ENCODE data around the gene GALNT17. TPM values are rescaled to one million over a fixed set of nuclear protein-coding genes. Genes with fewer than 3 reads are reported as not detected.

GALNT17 gene
- polyA plus RNA-seq, 2 donors: 1.7 to 6.1 TPM

- 91 to 100% methylated on average over 2 of the region's 2 CpGs for WGBS, 2 donors
- Histone ChIP-seq H3K27me3 (ENCODE audit: control insufficient read depth in 1 of 2, insufficient read depth in 2 of 2, low read length in 2 of 2) (no peaks in the 10 kb centered on the region), H3K36me3 (ENCODE audit: control insufficient read depth in 2 of 2, insufficient read depth in 2 of 2, low read length in 1 of 2) (no peaks in the 10 kb centered on the region), H3K4me1 (ENCODE audit: control insufficient read depth in 2 of 2, insufficient read depth in 2 of 2, low read length in 1 of 2) (no peaks in the 10 kb centered on the region), H3K4me3 (ENCODE audit: low read depth in 1 of 2, low read length in 2 of 2) (no peak overlapping the region), H3K27ac (ENCODE audit: low read depth in 2 of 2, low read length in 1 of 2) (no peak overlapping the region), H3K9me3 (ENCODE audit: control insufficient read depth in 2 of 2, insufficient read depth in 1 of 2, low read depth in 1 of 2, low read length in 1 of 2) (peaks cover 0 to 7% of the 10 kb centered on the region in 2 donors)
These were observed 272.9 kb downstream of the GALNT17 start for GRCh38 chr7:71404726-71405345.

DNA sequence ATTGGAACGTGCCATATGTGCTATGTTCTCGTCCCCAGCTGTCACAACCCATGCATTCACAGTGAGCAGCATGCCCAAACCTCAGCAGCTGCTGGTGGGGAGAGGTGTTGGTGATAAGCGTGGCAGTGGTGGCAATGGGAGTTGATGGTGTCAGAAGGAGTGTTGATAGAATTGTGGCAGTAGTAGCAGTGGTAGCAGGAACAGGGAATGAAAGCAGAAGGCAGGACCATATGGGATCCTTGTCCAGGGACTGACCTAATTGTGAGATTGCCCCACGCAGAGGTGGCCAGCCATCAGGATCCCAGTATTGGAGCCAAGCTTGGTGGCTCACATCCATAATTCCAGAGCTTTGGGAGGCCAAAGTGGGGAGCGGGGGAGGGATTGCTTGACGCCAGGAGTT lies 276.3 kb downstream of the GALNT17 start:
- Histone ChIP-seq H3K4me3 (ENCODE audit: low read depth in 1 of 2, low read length in 2 of 2) (no peak overlapping the region), H3K27ac (ENCODE audit: low read depth in 2 of 2, low read length in 1 of 2) (no peak overlapping the region), H3K27me3 (ENCODE audit: control insufficient read depth in 1 of 2, insufficient read depth in 2 of 2, low read length in 2 of 2) (no peaks in the 10 kb centered on the region), H3K9me3 (ENCODE audit: control insufficient read depth in 2 of 2, insufficient read depth in 1 of 2, low read depth in 1 of 2, low read length in 1 of 2) (peaks cover 0 to 14% of the 10 kb centered on the region in 2 donors), H3K4me1 (ENCODE audit: control insufficient read depth in 2 of 2, insufficient read depth in 2 of 2, low read length in 1 of 2) (no peaks in the 10 kb centered on the region), H3K36me3 (ENCODE audit: control insufficient read depth in 2 of 2, insufficient read depth in 2 of 2, low read length in 1 of 2) (no peaks in the 10 kb centered on the region)
- WGBS, 2 donors: 77 to 86% methylated on average over 6 of the region's 6 CpGs

DNA sequence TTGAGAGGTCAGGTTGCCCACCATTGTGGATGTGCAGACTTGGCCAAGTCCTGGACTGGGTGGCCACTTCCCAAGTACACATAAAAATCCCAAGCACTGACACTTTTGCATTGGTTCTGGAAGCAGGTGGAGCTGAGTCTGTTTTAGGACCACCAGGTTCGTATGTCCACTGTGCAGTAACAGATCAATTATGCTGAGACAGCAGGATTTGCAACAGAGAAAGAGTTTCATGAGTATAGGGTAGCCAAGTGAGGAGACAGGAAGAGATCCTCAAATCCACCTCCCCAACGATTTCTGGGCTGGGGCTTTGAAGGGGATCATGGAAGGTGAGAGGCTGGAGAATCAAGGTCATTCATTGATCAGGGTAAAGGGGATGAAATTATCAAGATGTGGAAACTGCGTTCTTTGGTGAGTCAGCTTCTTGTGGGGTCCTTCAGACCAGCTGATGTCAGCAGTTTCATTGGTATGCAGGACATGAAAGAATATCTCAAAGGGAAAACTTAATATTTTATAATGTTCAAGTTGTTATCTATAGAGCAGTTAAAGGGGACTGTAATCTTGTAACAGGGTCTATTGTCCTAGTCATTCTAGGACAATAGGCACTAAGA lies 277.7 kb downstream of the GALNT17 start:
- H3K27me3 ChIP-seq (ENCODE audit: control insufficient read depth in 1 of 2, insufficient read depth in 2 of 2, low read length in 2 of 2): no peaks in the 10 kb centered on the region
- H3K27ac ChIP-seq (ENCODE audit: low read depth in 2 of 2, low read length in 1 of 2): no peak overlapping the region
- no peaks in the 10 kb centered on the region for H3K4me1 ChIP-seq (ENCODE audit: control insufficient read depth in 2 of 2, insufficient read depth in 2 of 2, low read length in 1 of 2)
- no peak overlapping the region for H3K4me3 ChIP-seq (ENCODE audit: low read depth in 1 of 2, low read length in 2 of 2)
- 75 to 77% methylated on average over 3 of the region's 3 CpGs for WGBS, 2 donors
- peaks cover 0 to 14% of the 10 kb centered on the region in 2 donors for H3K9me3 ChIP-seq (ENCODE audit: control insufficient read depth in 2 of 2, insufficient read depth in 1 of 2, low read depth in 1 of 2, low read length in 1 of 2)
- no peaks in the 10 kb centered on the region for H3K36me3 ChIP-seq (ENCODE audit: control insufficient read depth in 2 of 2, insufficient read depth in 2 of 2, low read length in 1 of 2)

DNA sequence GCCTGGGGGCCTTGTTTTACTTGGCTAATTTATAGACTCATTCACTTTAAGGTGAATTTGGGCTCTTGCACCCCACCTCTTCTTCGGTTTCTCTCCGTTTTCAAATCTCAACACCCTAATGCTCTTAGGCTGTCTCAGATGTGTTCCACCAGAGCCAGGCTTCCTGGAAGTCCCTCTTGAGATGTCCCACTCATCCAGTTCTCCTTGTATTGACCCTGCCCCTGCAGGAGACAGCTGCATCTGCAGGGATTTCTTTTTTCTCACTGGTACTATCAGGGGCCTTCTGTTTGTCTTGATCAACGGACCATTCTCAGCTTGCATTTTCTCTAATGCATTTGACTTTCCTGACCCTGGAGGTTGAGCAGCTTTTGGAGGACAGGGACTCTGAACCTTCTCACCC lies 279.5 kb downstream of the GALNT17 start:
- H3K36me3 ChIP-seq (ENCODE audit: control insufficient read depth in 2 of 2, insufficient read depth in 2 of 2, low read length in 1 of 2): no peaks in the 10 kb centered on the region
- WGBS, 2 donors: 84 to 88% methylated on average over 3 of the region's 3 CpGs
- no peaks in the 10 kb centered on the region for H3K4me1 ChIP-seq (ENCODE audit: control insufficient read depth in 2 of 2, insufficient read depth in 2 of 2, low read length in 1 of 2)
- H3K4me3 ChIP-seq (ENCODE audit: low read depth in 1 of 2, low read length in 2 of 2): no peak overlapping the region
- H3K27ac ChIP-seq (ENCODE audit: low read depth in 2 of 2, low read length in 1 of 2): no peak overlapping the region
- H3K9me3 ChIP-seq (ENCODE audit: control insufficient read depth in 2 of 2, insufficient read depth in 1 of 2, low read depth in 1 of 2, low read length in 1 of 2): peaks cover 0 to 14% of the 10 kb centered on the region in 2 donors
- no peaks in the 10 kb centered on the region for H3K27me3 ChIP-seq (ENCODE audit: control insufficient read depth in 1 of 2, insufficient read depth in 2 of 2, low read length in 2 of 2)

- Histone ChIP-seq H3K27me3 (ENCODE audit: control insufficient read depth in 1 of 2, insufficient read depth in 2 of 2, low read length in 2 of 2) (no peaks in the 10 kb centered on the region), H3K27ac (ENCODE audit: low read depth in 2 of 2, low read length in 1 of 2) (no peak overlapping the region), H3K9me3 (ENCODE audit: control insufficient read depth in 2 of 2, insufficient read depth in 1 of 2, low read depth in 1 of 2, low read length in 1 of 2) (peaks cover 0 to 6% of the 10 kb centered on the region in 2 donors), H3K4me3 (ENCODE audit: low read depth in 1 of 2, low read length in 2 of 2) (no peak overlapping the region), H3K4me1 (ENCODE audit: control insufficient read depth in 2 of 2, insufficient read depth in 2 of 2, low read length in 1 of 2) (no peaks in the 10 kb centered on the region), H3K36me3 (ENCODE audit: control insufficient read depth in 2 of 2, insufficient read depth in 2 of 2, low read length in 1 of 2) (no peaks in the 10 kb centered on the region)
- WGBS, 2 donors: 62 to 64% methylated on average over 6 of the region's 6 CpGs
These were observed 282.5 kb downstream of the GALNT17 start for GRCh38 chr7:71414490-71414889.

- no peaks in the 10 kb centered on the region for H3K36me3 ChIP-seq (ENCODE audit: control insufficient read depth in 2 of 2, insufficient read depth in 2 of 2, low read length in 1 of 2)
- peaks cover 0 to 2% of the 10 kb centered on the region in 2 donors for H3K9me3 ChIP-seq (ENCODE audit: control insufficient read depth in 2 of 2, insufficient read depth in 1 of 2, low read depth in 1 of 2, low read length in 1 of 2)
- H3K27me3 ChIP-seq (ENCODE audit: control insufficient read depth in 1 of 2, insufficient read depth in 2 of 2, low read length in 2 of 2): no peaks in the 10 kb centered on the region
- H3K4me3 ChIP-seq (ENCODE audit: low read depth in 1 of 2, low read length in 2 of 2): no peak overlapping the region
- H3K4me1 ChIP-seq (ENCODE audit: control insufficient read depth in 2 of 2, insufficient read depth in 2 of 2, low read length in 1 of 2): no peaks in the 10 kb centered on the region
- H3K27ac ChIP-seq (ENCODE audit: low read depth in 2 of 2, low read length in 1 of 2): no peak overlapping the region
- WGBS, 2 donors: 72 to 77% methylated on average over 12 of the region's 12 CpGs
These were observed 287.8 kb downstream of the GALNT17 start for GRCh38 chr7:71419546-71420337.

DNA sequence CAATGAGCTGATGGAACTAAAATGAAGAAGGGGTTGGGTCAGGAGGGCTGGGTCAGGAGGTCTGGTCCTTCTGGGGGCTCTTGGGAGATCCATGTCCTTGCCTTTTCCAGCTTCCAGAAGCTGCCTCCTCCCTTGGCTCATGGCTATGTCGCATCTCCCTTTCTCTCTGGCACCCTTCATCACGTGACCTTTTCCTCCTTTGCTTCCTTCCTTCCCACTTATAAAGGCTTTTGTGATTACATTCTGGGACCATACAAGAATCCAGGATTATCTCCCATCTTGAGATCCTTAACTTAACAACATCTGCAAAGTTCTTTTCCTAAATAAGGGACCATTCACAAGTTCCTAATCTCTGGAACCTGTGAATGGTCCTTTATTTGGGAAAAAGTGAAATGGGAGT lies 290.2 kb downstream of the GALNT17 start:
- Histone ChIP-seq H3K27me3 (ENCODE audit: control insufficient read depth in 1 of 2, insufficient read depth in 2 of 2, low read length in 2 of 2) (no peaks in the 10 kb centered on the region), H3K4me1 (ENCODE audit: control insufficient read depth in 2 of 2, insufficient read depth in 2 of 2, low read length in 1 of 2) (no peaks in the 10 kb centered on the region), H3K27ac (ENCODE audit: low read depth in 2 of 2, low read length in 1 of 2) (no peak overlapping the region), H3K4me3 (ENCODE audit: low read depth in 1 of 2, low read length in 2 of 2) (no peak overlapping the region), H3K9me3 (ENCODE audit: control insufficient read depth in 2 of 2, insufficient read depth in 1 of 2, low read depth in 1 of 2, low read length in 1 of 2) (peaks cover 0 to 2% of the 10 kb centered on the region in 2 donors), H3K36me3 (ENCODE audit: control insufficient read depth in 2 of 2, insufficient read depth in 2 of 2, low read length in 1 of 2) (no peaks in the 10 kb centered on the region)
- WGBS, 2 donors: 84 to 86% methylated on average over 2 of the region's 2 CpGs

- Histone ChIP-seq H3K27ac (ENCODE audit: low read depth in 2 of 2, low read length in 1 of 2) (no peak overlapping the region), H3K36me3 (ENCODE audit: control insufficient read depth in 2 of 2, insufficient read depth in 2 of 2, low read length in 1 of 2) (no peaks in the 10 kb centered on the region), H3K9me3 (ENCODE audit: control insufficient read depth in 2 of 2, insufficient read depth in 1 of 2, low read depth in 1 of 2, low read length in 1 of 2) (peaks cover 0 to 2% of the 10 kb centered on the region in 2 donors), H3K4me3 (ENCODE audit: low read depth in 1 of 2, low read length in 2 of 2) (no peak overlapping the region), H3K27me3 (ENCODE audit: control insufficient read depth in 1 of 2, insufficient read depth in 2 of 2, low read length in 2 of 2) (no peaks in the 10 kb centered on the region), H3K4me1 (ENCODE audit: control insufficient read depth in 2 of 2, insufficient read depth in 2 of 2, low read length in 1 of 2) (no peaks in the 10 kb centered on the region)
- WGBS, 2 donors: 46 to 49% methylated on average over 9 of the region's 9 CpGs
These were observed 292.5 kb downstream of the GALNT17 start for GRCh38 chr7:71424166-71425035.

DNA sequence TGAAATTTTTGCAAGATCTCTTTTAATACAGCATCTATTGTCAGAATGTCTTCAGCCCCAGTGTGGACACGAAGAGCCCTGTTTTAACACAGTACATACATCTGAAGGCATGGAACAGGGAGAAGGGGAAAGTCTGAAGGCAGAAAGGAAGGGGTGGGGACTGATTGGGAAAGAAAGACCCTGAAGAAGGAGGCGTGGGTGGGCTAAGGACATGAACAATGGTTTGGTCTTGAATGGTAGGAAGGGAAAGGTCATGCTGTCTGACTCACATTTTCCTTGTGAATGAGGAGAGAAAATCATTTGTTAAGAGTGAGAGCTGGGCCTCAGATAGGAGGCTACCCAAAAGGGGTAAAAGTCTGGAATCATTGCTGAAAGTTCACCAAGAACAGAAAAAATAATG lies 297.1 kb downstream of the GALNT17 start:
- 54 to 59% methylated on average over 2 of the region's 2 CpGs for WGBS, 2 donors
- Histone ChIP-seq H3K36me3 (ENCODE audit: control insufficient read depth in 2 of 2, insufficient read depth in 2 of 2, low read length in 1 of 2) (no peaks in the 10 kb centered on the region), H3K27ac (ENCODE audit: low read depth in 2 of 2, low read length in 1 of 2) (no peak overlapping the region), H3K9me3 (ENCODE audit: control insufficient read depth in 2 of 2, insufficient read depth in 1 of 2, low read depth in 1 of 2, low read length in 1 of 2) (no peaks in the 10 kb centered on the region), H3K4me3 (ENCODE audit: low read depth in 1 of 2, low read length in 2 of 2) (no peak overlapping the region), H3K4me1 (ENCODE audit: control insufficient read depth in 2 of 2, insufficient read depth in 2 of 2, low read length in 1 of 2) (no peaks in the 10 kb centered on the region), H3K27me3 (ENCODE audit: control insufficient read depth in 1 of 2, insufficient read depth in 2 of 2, low read length in 2 of 2) (no peaks in the 10 kb centered on the region)
